ENCODE data around the gene RAET1E.

RAET1E gene

DNA sequence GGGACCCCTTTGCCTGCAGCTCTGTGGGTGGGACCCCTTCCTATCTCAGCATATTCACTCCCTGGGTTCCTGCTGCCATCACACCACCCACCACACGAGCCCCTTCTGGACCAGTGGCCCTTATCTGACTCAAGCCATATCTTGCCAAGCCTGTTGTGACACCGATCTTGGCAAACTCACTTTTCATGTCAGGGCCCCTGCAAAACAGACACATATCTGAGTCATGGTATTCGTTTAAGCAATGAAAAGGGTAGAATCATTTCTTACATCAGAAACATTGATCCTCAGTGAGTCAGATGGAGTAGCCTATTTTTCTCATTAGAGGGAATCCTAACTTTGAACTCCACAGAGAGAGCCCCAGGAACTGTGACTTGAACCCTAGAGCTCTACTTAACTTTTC lies 10.6 kb downstream of the RAET1E start:
- no peaks in the 10 kb centered on the region for H3K9me3 ChIP-seq (replicated peaks; ENCODE audit: insufficient read depth, low read length)
- no peak for DNase-seq
- no peaks in the 10 kb centered on the region for H3K4me1 ChIP-seq (ENCODE audit: low read length)

GRCh38 chr6:149885888-149886287 lies 12.0 kb downstream of the RAET1E start:
- H3K4me3 ChIP-seq (ENCODE audit: low read length) = no peak overlapping the region
- no peaks in the 10 kb centered on the region for H3F3A ChIP-seq (ENCODE audit: insufficient read depth, low read length)
- H3K9me2 ChIP-seq (replicated peaks; ENCODE audit: insufficient read depth, low read length) = no peaks in the 10 kb centered on the region
- DNase-seq = no peak
- H3K9ac ChIP-seq (ENCODE audit: low read length) = no peak overlapping the region
- H3K27ac ChIP-seq (ENCODE audit: low read length) = no peak overlapping the region
- no peaks in the 10 kb centered on the region for H3K36me3 ChIP-seq (replicated peaks; ENCODE audit: insufficient read depth, low read length)
- no peaks in the 10 kb centered on the region for H3K4me1 ChIP-seq (ENCODE audit: low read length)
- no peak for TF ChIP-seq EZH2 (optimal IDR thresholded peaks at IDR 0.05; ENCODE audit: low read depth, low read length)
- no peak for TF ChIP-seq CTCF (IDR thresholded peaks at IDR 0.05; ENCODE audit: low read length)
- TF ChIP-seq EZH2phosphoT487 (IDR thresholded peaks at IDR 0.05; ENCODE audit: low read length) = no peak
- no peak overlapping the region for H3K4me2 ChIP-seq (ENCODE audit: low read depth, low read length)
- H3K27me3 ChIP-seq (replicated peaks; ENCODE audit: insufficient read depth, low read length) = peaks cover 44% of the 10 kb centered on the region
- H3K9me3 ChIP-seq (replicated peaks; ENCODE audit: insufficient read depth, low read length) = no peaks in the 10 kb centered on the region
- H4K20me1 ChIP-seq (ENCODE audit: insufficient read depth, low read length) = no peaks in the 10 kb centered on the region
- H3K79me2 ChIP-seq (ENCODE audit: low read length) = no peaks in the 10 kb centered on the region
- no peak overlapping the region for H2AFZ ChIP-seq (ENCODE audit: low read length)

More for the DNA sequence above, 10.6 kb downstream of the RAET1E start:
- no peak for TF ChIP-seq EZH2 (optimal IDR thresholded peaks at IDR 0.05; ENCODE audit: low read depth, low read length)
- no peak for TF ChIP-seq CTCF (IDR thresholded peaks at IDR 0.05; ENCODE audit: low read length)
- TF ChIP-seq EZH2phosphoT487 (IDR thresholded peaks at IDR 0.05; ENCODE audit: low read length) = no peak
- Histone ChIP-seq H2AFZ (ENCODE audit: low read length) (no peak overlapping the region), H3K9me2 (replicated peaks; ENCODE audit: insufficient read depth, low read length) (no peaks in the 10 kb centered on the region), H4K20me1 (ENCODE audit: insufficient read depth, low read length) (no peaks in the 10 kb centered on the region), H3K79me2 (ENCODE audit: low read length) (no peaks in the 10 kb centered on the region), H3K4me3 (ENCODE audit: low read length) (no peak overlapping the region), H3K4me2 (ENCODE audit: low read depth, low read length) (no peak overlapping the region), H3K9ac (ENCODE audit: low read length) (no peak overlapping the region), H3K36me3 (replicated peaks; ENCODE audit: insufficient read depth, low read length) (no peaks in the 10 kb centered on the region), H3K27ac (ENCODE audit: low read length) (no peak overlapping the region), H3K27me3 (replicated peaks; ENCODE audit: insufficient read depth, low read length) (peaks cover 45% of the 10 kb centered on the region), H3F3A (ENCODE audit: insufficient read depth, low read length) (no peaks in the 10 kb centered on the region)

GRCh38 chr6:149884617-149885016 lies 13.3 kb downstream of the RAET1E start:
- Histone ChIP-seq H3K36me3 (replicated peaks; ENCODE audit: insufficient read depth, low read length) (no peaks in the 10 kb centered on the region), H2AFZ (ENCODE audit: low read length) (no peak overlapping the region), H3K9ac (ENCODE audit: low read length) (no peak overlapping the region), H3K9me2 (replicated peaks; ENCODE audit: insufficient read depth, low read length) (no peaks in the 10 kb centered on the region), H3K27me3 (replicated peaks; ENCODE audit: insufficient read depth, low read length) (peaks cover 37% of the 10 kb centered on the region), H3K27ac (ENCODE audit: low read length) (no peak overlapping the region), H4K20me1 (ENCODE audit: insufficient read depth, low read length) (no peaks in the 10 kb centered on the region), H3K79me2 (ENCODE audit: low read length) (no peaks in the 10 kb centered on the region), H3K9me3 (replicated peaks; ENCODE audit: insufficient read depth, low read length) (no peaks in the 10 kb centered on the region), H3K4me2 (ENCODE audit: low read depth, low read length) (no peak overlapping the region), H3K4me3 (ENCODE audit: low read length) (no peak overlapping the region), H3K4me1 (ENCODE audit: low read length) (no peaks in the 10 kb centered on the region), H3F3A (ENCODE audit: insufficient read depth, low read length) (no peaks in the 10 kb centered on the region)
- TF ChIP-seq CTCF (IDR thresholded peaks at IDR 0.05; ENCODE audit: low read length) (no peak), EZH2phosphoT487 (IDR thresholded peaks at IDR 0.05; ENCODE audit: low read length) (no peak), EZH2 (optimal IDR thresholded peaks at IDR 0.05; ENCODE audit: low read depth, low read length) (no peak)
- no peak for DNase-seq
